GM19372 (cell line): ENCODE results near the gene NAB2.
A peak's percentile ranks its signal among the peaks of the same experiment; 100 is the strongest.
"Not testable (repeated sequence)": the region's sequence is repeated elsewhere in the genome, so short reads cannot be mapped to it uniquely, and the experiment has no call there.

Experiments
- ATAC-seq: cut with Tn5 transposase; IDR thresholded peaks from one replicate; pipeline ENCODE4 v1.9.1; 2021; ENCODE audit warnings: mild to moderate bottlenecking, low read depth, moderate library complexity; ENCODE audit not compliant: unreplicated experiment

The NAB2 gene

DNA sequence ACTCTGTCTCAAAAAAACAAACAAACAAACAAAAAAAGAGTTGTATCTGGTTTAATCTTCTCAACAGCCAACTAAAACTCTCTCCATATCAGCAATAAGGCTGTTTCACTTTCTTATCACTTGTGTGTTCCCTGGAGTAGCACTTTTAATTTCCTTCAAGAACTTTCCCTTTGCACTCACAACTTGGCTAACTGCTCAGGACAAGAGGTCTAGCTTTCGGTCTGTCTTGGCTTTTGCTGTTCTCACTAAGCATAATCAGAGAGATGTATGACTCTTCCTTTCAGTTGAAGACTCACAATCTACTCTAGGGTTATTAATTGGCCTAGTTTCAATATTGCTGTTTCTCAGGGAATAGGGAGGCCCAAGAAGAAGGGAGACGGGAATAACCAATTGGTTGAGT, 22.7 kb upstream of the NAB2 start:
- ATAC-seq: no peak

DNA sequence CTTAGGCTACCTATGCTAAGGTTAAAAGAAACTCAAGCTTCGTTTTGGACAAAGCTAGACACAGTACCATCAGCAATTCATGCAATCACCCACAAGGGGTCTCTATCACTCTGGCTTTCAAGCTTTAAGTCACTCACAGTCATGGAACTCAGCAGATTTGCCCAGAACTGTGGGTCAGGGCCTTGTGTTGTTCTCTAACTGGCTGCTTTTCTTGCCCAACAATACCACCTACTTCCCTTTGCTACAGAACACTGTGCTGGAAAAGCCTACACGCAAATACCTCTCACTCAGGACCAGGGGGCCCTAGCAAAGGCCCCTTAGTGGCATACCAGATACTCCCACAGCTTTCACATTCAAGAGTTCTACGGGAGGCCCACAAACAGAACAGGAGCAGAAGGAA, 19.4 kb upstream of the NAB2 start:
- ATAC-seq: no peak

GRCh38 chr12:57072661-57073060, 16.3 kb upstream of the NAB2 start:
- ATAC-seq: no peak

DNA sequence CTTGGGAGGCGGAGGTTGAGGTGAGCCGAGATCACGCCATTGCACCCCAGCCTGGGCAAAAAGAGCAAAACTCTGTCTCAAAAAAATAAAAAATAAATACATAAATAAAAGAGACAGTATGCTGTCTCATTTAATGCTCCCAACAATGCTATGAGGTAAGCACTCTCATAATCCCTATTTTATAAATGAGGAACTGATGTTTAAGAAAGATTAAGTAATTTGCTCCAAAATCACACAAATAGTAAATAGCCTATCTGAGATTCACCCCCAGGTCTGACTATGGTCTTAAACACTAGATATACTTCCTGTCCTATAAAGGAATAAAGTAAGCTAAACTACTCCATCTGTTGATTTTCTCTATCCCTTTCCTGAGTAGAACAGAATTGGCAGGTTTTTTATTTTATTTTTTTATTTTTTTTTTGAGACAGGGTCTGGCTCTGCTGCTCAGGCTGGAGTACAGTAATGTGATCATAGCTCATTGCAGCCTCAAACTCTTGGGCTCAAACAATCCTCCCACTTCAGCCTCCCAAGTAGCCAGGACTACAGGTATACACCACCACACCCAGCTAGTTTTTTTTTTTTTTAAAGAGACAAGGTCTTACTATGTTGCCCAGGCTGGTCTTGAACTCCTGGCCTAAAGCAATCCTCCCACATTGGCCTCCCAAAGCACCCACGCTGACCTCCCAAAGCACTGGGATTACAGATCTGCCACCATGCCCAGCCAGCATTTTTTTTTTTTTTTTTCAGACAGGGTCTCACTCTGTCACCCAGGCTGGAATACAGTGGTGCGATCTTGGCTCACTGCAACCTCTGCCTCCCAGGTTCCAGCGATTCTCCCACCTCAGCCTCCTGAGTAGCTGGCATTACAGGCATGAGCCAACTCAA, 15.1 kb upstream of the NAB2 start:
- ATAC-seq: not testable (repeated sequence)

- ATAC-seq: peak; percentile 97
These were observed 10.2 kb upstream of the NAB2 start, which contains the start of gene NEMP1 for GRCh38 chr12:57078519-57079404. NEMP1 (minus strand) TSS chr12:57078791; CDS start chr12:57078745, 46 bp downstream.

- no peak for ATAC-seq
These were observed 9.1 kb upstream of the NAB2 start for GRCh38 chr12:57079821-57080220.

- ATAC-seq: no peak
These were observed 8.1 kb upstream of the NAB2 start for GRCh38 chr12:57080855-57081254.

- no peak for ATAC-seq
These were observed 2.9 kb upstream of the NAB2 start for GRCh38 chr12:57085999-57086492.

DNA sequence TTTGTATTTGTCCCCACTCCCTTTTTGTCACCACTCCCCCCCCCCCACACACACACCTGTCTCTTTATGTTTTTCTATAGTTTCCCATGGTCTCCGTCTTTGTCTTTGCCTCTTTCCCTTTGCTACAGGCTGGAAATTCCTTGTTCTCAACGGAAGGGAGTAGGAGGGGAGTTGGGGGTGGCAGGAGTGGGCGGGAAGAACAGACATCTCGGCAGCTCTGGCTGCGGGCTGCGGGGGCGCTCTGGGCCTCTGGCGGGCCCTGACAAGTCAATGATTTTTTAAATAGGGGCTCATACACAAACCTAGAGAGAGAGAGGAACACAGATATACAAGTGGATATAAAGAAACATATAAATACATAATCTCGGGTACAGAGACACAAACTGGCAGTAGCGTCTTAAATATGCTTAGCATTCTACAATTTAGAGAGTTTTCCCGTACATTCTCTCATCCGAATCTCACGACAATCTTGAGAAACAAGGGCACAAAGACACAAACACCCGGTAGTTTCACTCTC, 2.4 kb upstream of the NAB2 start:
- ATAC-seq: no peak

DNA sequence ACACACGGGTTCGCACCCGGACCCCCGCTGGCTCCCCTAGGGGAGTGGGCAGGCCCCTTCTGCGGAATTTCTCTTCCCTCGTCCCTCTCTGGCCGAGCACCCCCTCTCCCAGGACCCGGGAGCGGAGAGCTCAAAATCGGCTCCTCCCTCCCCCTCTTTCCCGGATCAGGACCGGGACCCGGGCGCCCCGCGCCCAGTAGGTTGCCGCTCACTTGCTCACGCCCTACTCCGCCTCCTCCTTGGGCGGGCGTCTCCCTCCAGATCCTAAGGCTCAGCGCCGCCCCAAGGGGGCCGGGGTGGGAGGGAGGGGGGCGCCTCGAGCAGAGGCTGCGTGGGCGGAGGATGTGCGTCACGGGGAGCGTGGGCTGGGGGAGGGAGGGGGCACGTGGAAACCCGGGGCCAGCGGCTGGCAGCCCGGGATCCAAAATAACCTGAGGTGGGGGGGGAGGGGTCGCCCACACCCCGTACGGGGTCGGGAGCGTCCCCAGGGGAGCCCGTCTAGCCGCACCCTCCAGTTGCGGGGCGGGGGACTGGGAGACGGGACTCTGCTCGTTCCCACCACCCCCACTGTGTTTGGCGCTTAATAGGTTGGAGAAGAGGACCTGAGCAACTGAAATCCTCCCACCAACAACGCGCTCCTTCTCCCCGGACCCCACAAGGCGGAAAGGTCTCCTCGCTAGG, 1.8 kb upstream of the NAB2 start:
- peak; percentile 32 for ATAC-seq

DNA sequence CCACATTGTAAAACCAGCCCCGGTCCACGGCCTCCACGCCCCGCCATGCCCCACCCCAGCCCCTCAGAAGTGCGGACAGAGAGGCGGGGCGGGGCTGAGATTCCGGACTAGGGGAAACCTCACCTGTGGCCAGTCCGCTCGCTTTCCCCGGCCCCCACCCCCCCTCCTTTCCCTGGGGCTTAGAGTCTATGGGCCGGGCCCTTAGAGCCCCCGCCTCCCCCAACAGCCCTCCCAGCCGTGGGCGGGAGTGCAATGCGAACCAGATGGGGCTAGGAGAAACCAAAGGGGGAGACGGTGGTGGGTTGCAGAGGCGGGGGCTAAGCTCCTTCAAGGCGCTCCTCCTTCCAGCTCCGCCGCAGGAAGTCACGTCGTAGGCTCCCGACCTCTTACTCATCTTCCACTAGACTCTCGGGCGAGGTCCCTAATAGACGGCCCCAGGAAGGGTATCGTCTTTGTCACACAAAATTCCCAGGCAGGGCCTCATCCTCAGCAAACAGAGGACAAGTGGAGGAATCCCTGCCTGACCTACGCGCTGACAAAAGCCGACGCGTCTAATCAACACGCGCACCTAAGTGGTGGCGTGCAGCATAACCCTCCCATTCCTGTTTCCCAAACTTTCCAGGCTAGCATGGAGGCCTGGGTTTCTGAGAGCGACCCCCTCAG, 1.1 kb upstream of the NAB2 start:
- peak; percentile 29 for ATAC-seq

DNA sequence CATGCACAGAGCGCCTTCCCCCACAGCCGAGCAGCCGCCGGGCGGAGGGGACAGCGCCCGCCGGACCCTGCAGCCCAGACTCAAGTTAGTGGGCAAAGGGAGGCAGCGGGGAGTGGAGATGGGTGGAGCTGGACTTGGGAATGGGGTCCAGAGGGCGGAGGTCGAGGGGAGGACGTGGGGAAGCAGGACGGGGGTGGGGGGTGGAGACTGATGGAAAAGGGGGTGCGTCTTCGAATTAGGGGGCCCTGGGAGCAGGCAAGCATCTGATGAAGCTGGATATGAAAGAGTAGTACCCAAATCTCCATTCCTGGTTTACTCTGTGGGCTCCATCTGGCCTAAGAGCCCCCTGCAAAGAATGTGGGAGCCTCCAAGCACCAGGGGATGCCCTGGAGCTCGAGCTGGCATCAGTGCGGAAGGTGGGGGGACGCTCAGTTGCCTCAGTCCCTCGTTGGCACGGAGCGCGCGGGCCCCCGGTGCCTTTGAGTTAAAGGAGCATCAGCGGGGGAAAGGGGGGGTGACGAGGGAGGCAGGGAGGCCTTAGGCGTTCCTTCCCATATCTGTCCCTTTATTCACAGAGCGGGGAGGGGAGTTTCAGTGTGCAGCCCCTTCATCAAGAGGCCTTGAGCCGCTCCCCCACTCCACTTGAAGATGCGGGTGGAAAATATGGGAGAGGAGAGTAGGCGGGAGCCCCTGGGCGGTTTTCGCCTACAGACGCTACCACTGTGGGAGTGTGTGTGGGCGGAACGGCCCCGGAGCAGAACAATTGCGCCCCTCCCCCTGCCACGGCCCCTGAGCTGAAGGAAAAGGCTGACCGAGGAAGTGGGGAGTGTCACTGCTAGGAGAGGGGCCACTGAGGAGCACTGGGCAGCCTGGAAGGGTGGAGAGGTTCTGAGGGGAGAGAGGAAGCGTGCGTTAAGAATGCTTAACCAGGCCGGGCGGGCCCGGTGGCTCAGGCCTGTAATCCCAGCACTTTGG, 644 bp downstream of the NAB2 start:
- no peak for ATAC-seq

DNA sequence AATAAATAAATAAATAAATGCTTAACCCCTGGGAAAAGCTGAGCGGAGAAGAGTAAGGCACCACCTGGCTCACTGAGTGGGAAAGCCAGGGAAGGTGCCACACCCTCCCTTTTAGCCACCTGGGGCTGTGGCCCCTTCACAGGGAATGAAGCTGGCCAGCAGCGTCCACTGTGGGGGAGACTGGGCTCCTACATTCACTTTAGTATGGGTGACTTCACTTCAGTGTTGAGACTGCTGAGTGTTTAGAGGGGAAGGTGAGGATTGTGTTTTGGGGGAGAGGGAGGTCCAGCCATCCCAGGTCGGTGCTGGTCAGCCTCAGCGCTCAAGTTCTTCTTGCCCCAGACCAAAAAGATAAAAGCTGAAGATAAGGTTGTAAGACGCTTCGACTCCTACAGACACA, 1.6 kb downstream of the NAB2 start:
- ATAC-seq: no peak

- no peak for ATAC-seq
These were observed 2.2 kb downstream of the NAB2 start for GRCh38 chr12:57090924-57091637.

- no peak for ATAC-seq
These were observed 3.0 kb downstream of the NAB2 start for GRCh38 chr12:57091638-57092528.

DNA sequence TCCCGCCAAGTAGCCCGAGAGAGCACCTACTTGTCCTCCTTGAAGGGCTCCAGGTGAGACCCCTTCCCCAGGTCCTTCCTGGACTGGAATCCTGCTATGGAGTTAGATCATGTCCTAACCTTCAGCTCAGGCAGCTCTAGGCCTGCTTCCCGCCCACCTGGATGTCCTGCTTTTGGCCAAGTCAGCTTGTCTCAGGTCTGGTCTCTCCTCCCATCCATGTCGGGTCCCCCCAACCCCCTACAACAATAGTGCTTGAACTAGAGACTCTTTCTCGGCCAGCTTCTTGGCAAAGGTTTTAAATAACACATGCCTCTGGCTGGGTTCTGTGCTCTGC, 3.6 kb downstream of the NAB2 start:
- ATAC-seq: no peak

DNA sequence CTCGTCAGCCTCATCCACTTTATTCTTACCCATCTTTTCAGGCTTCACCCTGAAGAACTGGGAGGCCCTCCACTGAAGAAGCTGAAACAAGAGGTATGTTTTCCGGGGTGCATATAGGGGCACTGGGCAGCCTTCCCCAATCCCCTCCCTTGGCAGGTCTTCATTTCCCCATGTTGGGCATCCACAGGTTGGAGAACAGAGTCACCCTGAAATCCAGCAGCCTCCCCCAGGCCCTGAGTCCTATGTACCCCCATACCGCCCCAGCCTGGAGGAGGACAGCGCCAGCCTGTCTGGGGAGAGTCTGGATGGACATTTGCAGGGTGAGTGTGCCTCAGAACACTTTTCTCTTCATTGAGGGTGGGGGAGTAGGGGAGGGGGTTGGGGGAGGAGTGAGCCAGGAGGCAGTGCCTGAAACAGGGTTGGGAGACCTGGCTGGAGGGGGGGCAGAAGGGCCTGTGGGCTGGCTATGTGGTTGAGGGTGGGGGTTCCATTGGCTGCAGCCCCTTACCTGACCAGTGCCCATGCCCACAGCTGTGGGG, 4.0 kb downstream of the NAB2 start:
- no peak for ATAC-seq
